IPS DF 19.7 (cell line): Measurements from ENCODE around the gene RIPK1.
"Not testable (repeated sequence)": the region's sequence is repeated elsewhere in the genome, so short reads cannot be mapped to it uniquely, and the experiment has no call there.

Source experiments
- DNase-seq: peaks from one replicate; pipeline ENCODE4 v3.0.0-alpha.2; 2013; ENCODE audit warnings: low read depth, low spot score

The RIPK1 gene

DNA sequence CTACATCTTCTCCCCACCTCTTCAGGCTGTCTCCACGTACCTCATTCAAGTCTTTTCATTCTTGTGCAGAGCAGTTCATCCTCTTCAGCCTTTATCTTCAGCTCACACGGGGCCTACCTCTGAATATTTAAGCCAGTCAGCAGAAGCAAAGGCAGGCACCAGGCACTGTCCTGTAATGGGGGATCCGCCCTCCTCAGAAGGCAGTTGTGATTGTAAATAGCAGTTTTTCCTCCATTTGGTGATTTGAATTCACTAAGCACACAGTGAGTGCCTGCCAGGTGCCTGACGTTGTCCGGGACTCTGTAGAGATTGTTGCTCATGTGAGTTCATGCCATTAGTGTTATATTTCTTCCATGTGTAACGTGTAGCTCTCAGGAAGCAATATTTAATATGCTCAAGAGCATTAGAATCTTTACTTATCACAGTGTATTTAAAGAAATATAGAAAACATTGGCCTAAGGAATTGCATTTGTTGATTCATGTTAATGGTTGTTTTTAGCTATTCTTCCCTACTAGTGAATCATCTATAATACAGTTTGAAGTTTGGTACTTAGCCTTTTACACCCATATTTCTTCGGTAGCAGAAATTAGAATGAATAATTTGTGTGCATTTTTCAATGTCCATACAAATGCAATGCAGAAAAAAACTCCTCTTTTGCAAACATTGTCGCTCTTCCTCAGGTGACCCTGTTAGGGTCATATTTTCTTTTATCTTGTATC, 68.2 kb downstream of the RIPK1 start:
- no peak for DNase-seq

DNA sequence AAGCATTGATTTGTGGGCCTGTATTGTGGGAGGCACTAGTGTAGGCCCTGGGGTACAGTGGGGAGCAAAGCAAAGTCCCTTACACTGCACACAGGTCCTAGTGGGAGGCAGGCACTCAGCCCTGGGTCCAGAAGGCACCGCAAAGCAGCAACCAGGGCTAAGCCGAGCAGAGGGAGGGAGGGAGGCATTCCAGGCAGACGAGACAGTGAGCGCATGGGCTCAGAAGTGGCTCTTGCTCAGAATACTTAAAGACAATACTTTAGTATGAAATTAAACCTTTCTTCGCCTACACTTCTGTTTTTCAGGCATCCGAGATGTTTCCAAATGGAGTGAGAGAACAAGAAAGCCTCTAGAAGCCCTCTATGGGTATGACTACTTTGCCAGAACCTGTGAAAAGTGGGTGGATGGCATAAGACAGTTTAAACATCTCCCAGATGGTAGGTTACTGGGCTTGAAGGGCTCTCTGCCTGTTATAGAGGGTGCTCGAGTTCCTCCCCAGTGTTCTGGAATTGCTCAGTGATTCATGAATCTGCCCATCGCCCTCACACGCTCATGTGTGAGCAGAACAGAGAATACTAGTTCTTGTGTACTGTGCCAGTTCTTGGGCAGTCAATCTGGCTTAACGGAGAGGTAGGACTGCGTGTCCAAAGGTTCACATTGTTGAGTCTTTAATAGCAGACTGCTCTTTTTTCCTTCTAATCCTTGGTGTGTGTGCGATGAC, 68.9 kb downstream of the RIPK1 start:
- no peak for DNase-seq

GRCh38 chr6:3137873-3138272, 69.6 kb downstream of the RIPK1 start:
- DNase-seq = not testable (repeated sequence)

DNA sequence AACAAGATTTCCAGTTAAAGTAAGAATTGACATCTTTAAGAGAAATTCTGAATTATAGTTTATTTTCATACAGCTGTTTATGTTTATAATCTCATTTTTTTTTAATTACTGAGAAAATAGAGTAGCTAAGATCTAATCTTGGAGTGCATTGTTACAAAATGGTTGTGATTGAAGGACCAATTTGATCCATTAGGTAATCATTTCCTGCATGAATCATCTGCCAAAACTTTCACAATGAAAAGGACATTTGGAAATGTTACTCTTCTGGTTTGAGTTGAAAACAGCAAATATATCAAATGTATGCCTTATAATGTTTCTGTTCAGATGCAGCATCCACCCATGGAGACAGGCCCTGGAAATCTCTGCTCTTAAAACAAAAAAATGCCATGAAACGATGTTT, 70.0 kb downstream of the RIPK1 start:
- DNase-seq = no peak

- no peak for DNase-seq
Observed at GRCh38 chr6:3139090-3139903, 71.0 kb downstream of the RIPK1 start.

GRCh38 chr6:3140201-3140600, 71.9 kb downstream of the RIPK1 start:
- no peak for DNase-seq

GRCh38 chr6:3142536-3142935, 74.2 kb downstream of the RIPK1 start:
- no peak for DNase-seq

DNA sequence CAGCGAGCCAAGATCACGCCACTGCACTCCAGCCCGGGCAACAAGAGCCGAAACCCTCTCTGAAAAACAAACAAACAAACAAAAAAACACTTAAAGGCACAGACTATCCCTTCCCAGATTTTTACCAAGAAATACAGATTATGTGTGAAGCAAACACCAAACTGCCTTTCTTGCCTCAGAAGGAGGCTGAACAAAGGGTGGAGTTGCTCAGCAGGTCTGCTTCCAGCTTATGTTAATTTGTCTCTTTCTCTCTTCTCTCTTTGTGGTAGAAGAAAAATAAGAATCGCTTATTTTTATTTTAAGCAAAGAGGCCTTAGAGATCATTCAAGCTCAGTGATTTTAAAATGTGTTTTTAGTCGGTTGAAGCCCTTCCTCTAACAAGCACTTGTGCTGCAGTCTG, 74.9 kb downstream of the RIPK1 start:
- DNase-seq = no peak

DNA sequence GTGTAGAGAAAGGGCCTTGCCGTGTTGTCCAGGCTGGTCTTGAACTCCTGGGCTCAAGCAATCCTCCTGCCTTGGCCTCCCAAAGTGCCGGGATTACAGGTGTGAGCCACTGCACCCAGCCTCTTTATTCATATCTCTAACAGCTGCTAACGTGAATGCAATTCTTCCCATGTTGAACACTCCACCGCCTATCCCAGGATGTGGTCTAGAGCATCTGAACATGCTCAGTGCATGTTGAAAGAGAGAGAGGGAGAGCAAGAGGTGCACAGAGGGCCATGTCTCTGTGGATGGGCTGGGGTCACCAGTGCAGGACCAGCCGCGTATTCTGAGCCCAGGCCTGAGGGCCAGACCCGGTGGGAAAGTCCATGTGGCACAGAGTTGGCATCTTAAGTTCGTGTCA, 76.3 kb downstream of the RIPK1 start:
- DNase-seq = no peak

- DNase-seq = no peak
Observed at GRCh38 chr6:3147914-3148757, 79.8 kb downstream of the RIPK1 start.

GRCh38 chr6:3151691-3152090, 83.4 kb downstream of the RIPK1 start:
- DNase-seq = no peak

GRCh38 chr6:3152689-3153088, 84.4 kb downstream of the RIPK1 start:
- no peak for DNase-seq

GRCh38 chr6:3155416-3155815, 87.1 kb downstream of the RIPK1 start:
- not testable (repeated sequence) for DNase-seq

DNA sequence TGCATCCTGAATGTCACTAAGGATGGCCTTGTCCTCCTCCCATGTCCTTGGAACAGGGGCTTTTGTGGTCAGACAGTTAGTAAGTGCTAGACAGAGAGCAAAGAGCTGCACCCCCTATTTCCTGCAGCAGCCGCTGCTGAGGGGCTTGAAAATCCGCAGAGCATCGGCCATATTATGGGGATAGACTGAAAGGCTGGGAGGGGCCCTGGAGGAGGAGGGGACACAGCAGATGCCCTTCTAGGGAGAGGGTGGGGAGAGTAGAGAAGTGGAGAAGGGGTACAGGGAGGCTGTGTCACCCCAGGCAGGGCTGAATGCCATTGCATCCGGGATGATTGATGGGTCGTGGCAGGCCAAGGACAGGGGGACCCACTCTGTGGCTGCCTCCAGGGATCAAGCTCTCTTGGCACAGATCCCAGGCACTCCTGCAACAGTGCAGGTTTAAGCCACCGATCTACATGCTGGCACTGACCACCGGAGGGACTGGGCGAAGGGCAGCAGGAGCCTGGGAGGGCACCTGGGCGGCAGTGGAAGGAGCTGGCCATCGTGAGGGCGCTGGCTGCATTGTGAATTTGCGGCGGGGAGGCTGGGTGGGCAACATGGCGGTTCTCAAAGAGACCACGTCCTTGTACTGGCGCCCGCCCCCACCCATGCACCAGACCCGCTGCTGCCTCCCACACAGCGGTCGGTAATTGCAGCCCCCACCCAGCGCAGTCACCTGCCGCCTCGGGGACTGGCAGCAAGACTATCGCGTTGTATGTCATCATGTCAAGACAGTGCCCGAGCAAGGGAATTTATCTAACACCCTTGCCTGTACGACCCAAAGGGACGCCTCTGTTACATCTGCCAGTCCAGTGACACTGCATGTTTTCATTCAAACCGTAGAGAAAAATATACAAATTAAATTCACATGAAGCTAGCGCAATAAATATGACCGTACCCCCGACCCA, 88.2 kb downstream of the RIPK1 start:
- not testable (repeated sequence) for DNase-seq

- no peak for DNase-seq
Observed at GRCh38 chr6:3157131-3157933, 89.0 kb downstream of the RIPK1 start, which contains the start of gene TUBB2A. TUBB2A (minus strand) TSS chr6:3157544; CDS start chr6:3157463, 81 bp downstream.

GRCh38 chr6:3159805-3160781, 91.8 kb downstream of the RIPK1 start:
- no peak for DNase-seq

DNA sequence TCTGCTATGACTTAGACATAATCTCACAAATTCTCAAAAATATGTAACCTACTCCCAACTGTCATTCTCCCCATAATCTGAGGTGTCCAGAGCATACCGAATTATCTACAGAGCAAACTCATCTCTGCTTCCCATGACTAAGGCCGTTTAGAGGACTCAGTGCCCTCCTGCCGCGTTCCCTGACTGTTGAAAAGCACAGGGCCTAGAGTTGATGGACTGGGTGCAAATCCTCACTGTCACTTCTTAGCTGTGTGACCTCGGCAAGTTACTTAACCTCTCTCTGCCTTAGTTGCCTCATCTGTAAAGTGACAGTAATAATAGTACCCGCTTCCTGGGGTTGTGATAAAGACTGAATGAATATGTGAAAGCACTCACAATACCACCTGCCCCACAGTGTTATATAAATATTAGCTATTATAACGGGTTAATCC, 93.8 kb downstream of the RIPK1 start:
- no peak for DNase-seq

GRCh38 chr6:3162565-3163247, 94.4 kb downstream of the RIPK1 start:
- no peak for DNase-seq
